ENCODE data around the gene KDM2B. TPM values are rescaled to one million over a fixed set of nuclear protein-coding genes. Genes with fewer than 3 reads are reported as not detected.

Gene KDM2B
- total RNA-seq, 1 donor from 2014 or later: 21.3 TPM

Small RNA genes within 50 kb of the gene (microRNA-seq; reads per million reads assigned to microRNA genes)
- not detected for gene MIR7107 (ENCODE audit: borderline number of aligned reads)

Other genes with a start within 250 kb of the KDM2B start
- gene ANAPC5, start 228.6 kb downstream of the KDM2B start, total RNA-seq: 106 to 178 TPM (median 111 TPM) in 3 replicates
- 29.9 to 31.3 TPM (median 31.2 TPM) in 3 replicates for gene RNF34, start 180.9 kb downstream of the KDM2B start, total RNA-seq
- 6.0 to 9.3 TPM (median 8.9 TPM) in 3 replicates for gene ORAI1, start 45.5 kb upstream of the KDM2B start, total RNA-seq
- 0.10 to 0.44 TPM (median 0.15 TPM) in 3 replicates for gene MORN3, start 88.6 kb upstream of the KDM2B start, total RNA-seq
- gene TMEM120B, start 131.7 kb upstream of the KDM2B start, total RNA-seq: 15.3 to 16.6 TPM (median 15.6 TPM) in 3 replicates
- 9.6 to 14.1 TPM (median 10.8 TPM) in 3 replicates for gene RHOF, start 212.7 kb upstream of the KDM2B start, total RNA-seq
- 18.8 to 19.7 TPM (median 19.4 TPM) in 3 replicates for gene SETD1B, start 223.0 kb upstream of the KDM2B start, total RNA-seq

Measured in chondrocyte (in vitro differentiated cells).